ENCODE results near the gene CRNKL1. TPM values are rescaled to one million over a fixed set of nuclear protein-coding genes. Genes with fewer than 3 reads are reported as not detected.
A peak's percentile ranks its signal among the peaks of the same experiment; 100 is the strongest.

Gene CRNKL1
- 7.6 and 8.9 TPM in 2 replicates for polyA plus RNA-seq (2012; rRNA removed)
- 10.1 and 12.3 TPM in 2 replicates for polyA plus RNA-seq (2012; cell fraction: cytosol; rRNA removed)
- 7.1 and 10.3 TPM in 2 replicates for polyA plus RNA-seq (2012; cell fraction: nucleus; rRNA removed)

GRCh38 chr20:20052074-20052970 lies at the start of gene CRNKL1, which contains the start of gene CFAP61:
Gene CRNKL1 (minus strand): TSS chr20:20052466. CDS start chr20:20052342, 124 bp downstream.
Gene CFAP61 (plus strand): TSS chr20:20052532. CDS start chr20:20056654, 4,122 bp downstream.
- DNase-seq: peak; percentile 93
- 1% methylated on average over 64 of the region's 67 CpGs for WGBS (ENCODE audit: low lambda C conversion rate)
- H2AFZ ChIP-seq (ENCODE audit: low read depth): peak within 1 kb of the TSS; percentile 98
- ChIA-PET POLR2A (interaction anchor here (1.2 to 2.0 kb wide), 3 partner anchors 12 to 1586 kb away, joined by 3 to 11 read pairs (median 10); partner anchors contain the start of genes DZANK1, NAA20 and POLR3F), CTCF (interaction anchor here (1.3 to 2.5 kb wide), 4 partner anchors 10 to 181 kb away, joined by 4 to 12 read pairs (median 7); partner anchors contain the start of gene NAA20)
- peaks cover 3% of the 10 kb centered on the region in 2 experiments; a peak in 2 of 4 replicates for H3K4me1 ChIP-seq (ENCODE audit: control insufficient read depth in 1 of 2, insufficient read depth in 2 of 2, low read depth in 1 of 2, low read length in 1 of 2)
- no peaks in the 10 kb centered on the region for H4K20me1 ChIP-seq (ENCODE audit: insufficient read depth)
- peak within 1 kb of the TSS; percentile 84 to 88 for H3K27ac ChIP-seq (ENCODE audit: low read depth in 2 of 2, low read length in 1 of 2)
- no peaks in the 10 kb centered on the region for H3K9me2 ChIP-seq
- no peaks in the 10 kb centered on the region for H3K9me3 ChIP-seq
- peaks cover 6% of the 10 kb centered on the region for H3F3A ChIP-seq (replicated peaks; ENCODE audit: insufficient read depth)
- H3K4me2 ChIP-seq: peak within 1 kb of the TSS; percentile 91
- no peaks in the 10 kb centered on the region for H3K27me3 ChIP-seq (ENCODE audit: insufficient read depth)
- peaks cover 34 to 37% of the 10 kb centered on the region in 2 experiments for H3K36me3 ChIP-seq (replicated peaks in 1 of 2; ENCODE audit: control insufficient read depth in 1 of 2, insufficient read depth in 2 of 2, low read length in 1 of 2)
- peak within 1 kb of the TSS; percentile 90 to 100 for H3K4me3 ChIP-seq (ENCODE audit: low read depth in 2 of 2, low read length in 1 of 2)
- H3K79me2 ChIP-seq (ENCODE audit: insufficient read depth): peaks cover 25% of the 10 kb centered on the region
- peak within 1 kb of the TSS; percentile 94 for H3K9ac ChIP-seq
- TF ChIP-seq JUND (IDR thresholded peaks at IDR 0.05) (no peak), RFX5 (IDR thresholded peaks at IDR 0.05; ENCODE audit: low read length) (no peak), FOXM1 (IDR thresholded peaks at IDR 0.05; ENCODE audit: low read depth) (no peak), MEF2A (IDR thresholded peaks at IDR 0.05; ENCODE audit: borderline replicate concordance, low read depth) (no peak), ZBTB33 (IDR thresholded peaks at IDR 0.05; ENCODE audit: borderline replicate concordance, low read depth) (peak; percentile 67; the same call in 1 of the 2 replicates), RAD21 (IDR thresholded peaks at IDR 0.05; ENCODE audit: low read length) (no peak), NRF1 (IDR thresholded peaks at IDR 0.05; ENCODE audit: low read depth, low read length) (peak; percentile 16; the same call in 1 of the 2 replicates), CHD2 (IDR thresholded peaks at IDR 0.05; ENCODE audit: low read length, partially characterized antibody) (peak; percentile 90), TAF1 (IDR thresholded peaks at IDR 0.05; ENCODE audit: borderline replicate concordance, low read depth, low read length) (peak; percentile 40; the same call in 1 of the 2 replicates), TEAD4 (IDR thresholded peaks at IDR 0.05; ENCODE audit: borderline replicate concordance, insufficient read depth) (no peak), USF1 (IDR thresholded peaks at IDR 0.05; ENCODE audit: borderline replicate concordance, low read depth) (no peak), ELF1 (IDR thresholded peaks at IDR 0.05) (peak; percentile 83), MXI1 (IDR thresholded peaks at IDR 0.05; ENCODE audit: low read depth, low read length) (peak; percentile 99), SMC3 (IDR thresholded peaks at IDR 0.05; ENCODE audit: low read depth, low read length) (no peak), GATA2 (CRISPR knock-in tag; IDR thresholded peaks at IDR 0.05) (no peak), RCOR1 (IDR thresholded peaks at IDR 0.05; ENCODE audit: low read length) (no peak), NFIC (IDR thresholded peaks at IDR 0.05; ENCODE audit: borderline replicate concordance) (no peak), TCF12 (IDR thresholded peaks at IDR 0.05) (no peak), FOSL2 (IDR thresholded peaks at IDR 0.05; ENCODE audit: borderline replicate concordance, low read depth) (no peak), SIN3A (IDR thresholded peaks at IDR 0.05; ENCODE audit: borderline replicate concordance, low read depth, low read length) (peak; percentile 60; the same call in 1 of the 2 replicates), REST (IDR thresholded peaks at IDR 0.05; ENCODE audit: low read depth, low read length) (no peak), MAX (IDR thresholded peaks at IDR 0.05; ENCODE audit: low read depth) (peak; percentile 87), IRF3 (IDR thresholded peaks at IDR 0.05; ENCODE audit: low read depth, low read length) (no peak), EZH2phosphoT487 (IDR thresholded peaks at IDR 0.05; ENCODE audit: borderline replicate concordance, low read depth) (no peak)

Measured in SK-N-SH (cell line).